GM10266 (cell line): ENCODE results near the gene OTOS.

Experiments
- DNase-seq: peaks from one replicate; pipeline ENCODE4 v3.0.0; 2012; ENCODE audit errors: extremely low spot score
- TF ChIP-seq, protein P1 (sequence below): IDR thresholded peaks from 2 replicates; pipeline ENCODE4 v1.5.1; 2012; ENCODE audit warnings: mild to moderate bottlenecking, low read depth; ENCODE audit not compliant: control insufficient read depth, insufficient read depth; ENCODE audit errors: missing control alignments

Gene OTOS

GRCh38 chr2:240174496-240174895 is 34.0 kb upstream of the OTOS start:
- TF ChIP-seq, protein P1, sequence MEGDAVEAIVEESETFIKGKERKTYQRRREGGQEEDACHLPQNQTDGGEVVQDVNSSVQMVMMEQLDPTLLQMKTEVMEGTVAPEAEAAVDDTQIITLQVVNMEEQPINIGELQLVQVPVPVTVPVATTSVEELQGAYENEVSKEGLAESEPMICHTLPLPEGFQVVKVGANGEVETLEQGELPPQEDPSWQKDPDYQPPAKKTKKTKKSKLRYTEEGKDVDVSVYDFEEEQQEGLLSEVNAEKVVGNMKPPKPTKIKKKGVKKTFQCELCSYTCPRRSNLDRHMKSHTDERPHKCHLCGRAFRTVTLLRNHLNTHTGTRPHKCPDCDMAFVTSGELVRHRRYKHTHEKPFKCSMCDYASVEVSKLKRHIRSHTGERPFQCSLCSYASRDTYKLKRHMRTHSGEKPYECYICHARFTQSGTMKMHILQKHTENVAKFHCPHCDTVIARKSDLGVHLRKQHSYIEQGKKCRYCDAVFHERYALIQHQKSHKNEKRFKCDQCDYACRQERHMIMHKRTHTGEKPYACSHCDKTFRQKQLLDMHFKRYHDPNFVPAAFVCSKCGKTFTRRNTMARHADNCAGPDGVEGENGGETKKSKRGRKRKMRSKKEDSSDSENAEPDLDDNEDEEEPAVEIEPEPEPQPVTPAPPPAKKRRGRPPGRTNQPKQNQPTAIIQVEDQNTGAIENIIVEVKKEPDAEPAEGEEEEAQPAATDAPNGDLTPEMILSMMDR: no peak
- no peak for DNase-seq

DNA sequence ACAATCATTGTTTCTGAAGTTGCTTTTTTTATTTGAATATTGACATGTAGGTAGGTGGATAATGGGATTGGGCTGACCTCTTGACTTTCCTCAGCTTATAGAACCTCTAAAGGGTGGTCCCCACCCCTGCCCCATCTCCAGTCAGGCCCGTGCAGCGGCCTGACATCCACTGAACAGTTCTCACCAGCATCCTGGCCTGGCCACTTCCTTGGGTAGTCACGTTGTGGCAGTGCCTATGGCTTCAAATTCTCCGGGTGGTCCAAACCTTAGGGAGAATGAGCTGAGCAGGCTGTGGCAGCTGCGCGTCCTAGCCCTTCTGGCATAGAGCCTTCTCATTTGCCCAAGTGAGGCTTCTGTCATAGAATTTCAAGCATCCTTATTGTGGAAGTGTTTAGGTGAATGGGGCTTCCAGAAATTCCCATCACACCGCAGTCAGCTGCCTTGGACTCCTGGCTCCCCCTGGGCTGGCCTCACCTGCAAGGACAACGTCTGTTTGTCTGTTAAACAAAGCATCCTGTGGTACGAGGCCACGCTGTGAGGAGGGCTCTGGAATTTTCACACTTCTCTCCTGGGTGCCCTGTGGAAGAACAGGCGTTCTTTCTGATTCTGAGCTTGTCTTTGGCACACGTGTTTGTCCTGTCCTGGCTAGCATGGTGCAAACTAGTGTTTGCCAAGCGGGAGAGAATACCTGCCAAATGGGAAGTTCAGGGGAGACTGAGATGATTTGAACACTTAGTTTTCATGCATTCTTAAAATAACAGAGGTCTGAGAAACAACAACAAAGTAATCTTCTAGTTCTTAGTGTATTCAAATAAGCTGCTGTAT is 31.8 kb upstream of the OTOS start:
- DNase-seq: no peak
- TF ChIP-seq, protein P1: no peak

DNA sequence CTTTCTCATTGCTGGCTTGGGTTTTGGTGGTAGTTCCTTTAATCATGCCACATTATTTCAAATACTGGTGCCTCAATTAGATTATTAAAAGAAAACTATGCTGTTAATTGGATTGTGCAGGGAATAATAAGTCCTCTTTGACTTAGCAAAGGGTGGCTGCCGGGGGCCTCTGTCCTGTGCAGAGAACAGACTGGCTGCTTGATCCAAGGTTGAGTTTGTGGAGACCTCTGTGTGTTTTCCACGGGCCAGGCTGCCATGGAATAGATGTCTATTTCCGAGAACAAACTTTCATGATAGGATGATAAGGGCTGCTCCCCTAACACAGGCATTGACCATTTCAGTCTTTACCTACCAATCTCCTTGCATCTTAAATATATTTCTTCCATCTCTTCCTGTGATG is 30.4 kb upstream of the OTOS start:
- TF ChIP-seq, protein P1: no peak
- DNase-seq: no peak

- no peak for DNase-seq
These were observed 29.9 kb upstream of the OTOS start for GRCh38 chr2:240170354-240170735.

DNA sequence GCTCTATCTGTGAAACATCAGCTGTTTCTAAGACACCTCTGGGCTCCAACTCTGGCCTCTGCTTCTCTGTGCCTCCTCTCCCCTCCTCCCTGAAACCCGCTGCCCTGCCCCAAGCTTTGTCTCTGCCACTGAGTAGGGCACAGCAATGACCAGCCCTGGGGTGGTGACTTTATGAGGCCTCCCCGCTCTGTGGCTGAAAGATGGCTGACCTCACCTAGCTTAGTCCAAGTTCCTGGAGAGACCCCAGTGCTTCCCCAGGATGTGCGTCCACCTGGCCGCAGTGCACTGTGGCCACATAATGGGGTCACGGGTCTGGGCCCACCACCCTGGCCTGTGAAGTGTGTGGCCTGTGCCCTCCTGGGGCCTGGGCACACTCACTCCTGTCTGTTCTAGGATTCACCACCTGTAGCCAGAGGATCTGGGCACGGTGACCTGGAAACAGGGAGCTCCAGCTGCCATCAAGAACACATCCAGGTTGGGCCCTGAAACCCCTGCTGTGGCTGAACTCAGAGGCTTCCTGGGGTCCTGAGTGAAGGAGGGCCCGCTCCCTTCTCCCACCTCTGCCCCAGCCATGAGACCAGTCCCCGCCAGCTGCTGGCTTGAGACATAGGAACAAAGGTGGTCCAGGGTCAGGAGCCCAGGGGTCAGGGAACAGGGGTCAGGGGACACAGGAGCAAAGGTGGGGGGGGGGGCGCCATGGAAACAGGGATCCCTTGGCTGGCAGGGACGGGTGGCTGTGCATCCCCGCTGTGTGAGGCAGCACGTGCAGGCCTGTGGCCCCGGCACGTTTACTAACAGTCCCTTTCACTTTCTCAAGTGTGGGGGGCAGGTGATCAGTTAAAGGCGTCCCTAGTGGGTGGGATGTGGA is 29.3 kb upstream of the OTOS start:
- TF ChIP-seq, protein P1: no peak
- DNase-seq: no peak

More at GRCh38 chr2:240170354-240170735, 29.9 kb upstream of the OTOS start:
- TF ChIP-seq, protein P1: no peak

DNA sequence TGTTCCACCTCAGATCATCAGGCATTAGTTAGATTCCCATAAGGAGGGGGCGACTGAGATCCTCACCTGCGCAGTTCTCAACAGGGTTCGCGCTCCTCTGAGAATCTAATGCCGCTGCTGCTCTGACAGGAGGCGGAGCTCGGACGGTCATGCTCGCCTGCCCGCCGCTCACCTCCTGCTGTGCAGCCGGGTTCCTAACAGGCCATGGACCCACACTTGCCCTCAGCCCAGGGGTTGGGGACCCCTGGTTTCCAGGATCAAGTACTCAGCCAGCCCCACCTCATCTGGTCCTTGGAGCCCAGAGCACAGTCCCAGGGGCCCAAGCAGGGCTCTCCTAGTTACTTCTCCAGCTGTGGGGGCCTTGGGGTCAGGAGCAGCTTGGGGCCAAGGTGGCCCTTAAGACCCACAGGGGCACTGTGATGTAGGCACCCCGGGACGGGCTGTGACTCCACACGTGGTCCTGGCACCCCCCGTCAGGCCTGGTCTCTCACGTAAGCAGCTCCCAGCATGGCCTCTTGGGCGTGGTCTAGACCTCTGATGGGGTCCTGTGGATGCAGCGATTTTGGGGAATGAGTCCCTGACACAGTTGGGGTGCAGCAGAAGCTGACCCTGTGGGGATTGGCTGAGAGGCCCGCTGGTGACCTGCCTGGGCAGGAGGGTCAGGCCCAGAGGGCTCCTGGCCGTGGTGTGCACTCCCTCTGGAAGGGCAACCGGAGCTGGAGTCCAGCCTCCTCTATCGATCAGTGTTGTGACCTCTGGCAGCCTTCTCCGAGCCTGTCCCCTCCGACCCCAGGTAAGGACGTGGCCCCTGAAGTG is 28.3 kb upstream of the OTOS start:
- TF ChIP-seq, protein P1: no peak
- DNase-seq: no peak
